ENCODE results near the gene CCL27. TPM values are rescaled to one million over a fixed set of nuclear protein-coding genes. Genes with fewer than 3 reads are reported as not detected.
"Not testable (repeated sequence)": the region's sequence is repeated elsewhere in the genome, so short reads cannot be mapped to it uniquely, and the experiment has no call there.

Gene CCL27
- polyA plus RNA-seq, 1 donor = 0.18 TPM

- Histone ChIP-seq H3K27me3 (ENCODE audit: control insufficient read depth, insufficient read depth, low read length) (no peaks in the 10 kb centered on the region), H3K4me1 (ENCODE audit: control insufficient read depth, insufficient read depth, low read length) (peaks cover 57% of the 10 kb centered on the region), H3K9me3 (ENCODE audit: control insufficient read depth, low read depth, low read length) (no peaks in the 10 kb centered on the region), H3K36me3 (ENCODE audit: control insufficient read depth, insufficient read depth, low read length) (peaks cover 22% of the 10 kb centered on the region), H3K4me3 (ENCODE audit: low read length) (no peak overlapping the region), H3K27ac (ENCODE audit: low read length) (peak overlapping the region; percentile 75)
- no CpG with 5 or more reads among the region's 5 CpGs for WGBS (ENCODE audit: insufficient coverage, low lambda C conversion rate)
- no peak for DNase-seq
These were observed 11.6 kb downstream of the CCL27 start for GRCh38 chr9:34650816-34651215.

GRCh38 chr9:34648673-34649072 is 13.8 kb downstream of the CCL27 start:
- H3K9me3 ChIP-seq (ENCODE audit: control insufficient read depth, low read depth, low read length) = no peaks in the 10 kb centered on the region
- no peak overlapping the region for H3K4me3 ChIP-seq (ENCODE audit: low read length)
- peaks cover 22% of the 10 kb centered on the region for H3K36me3 ChIP-seq (ENCODE audit: control insufficient read depth, insufficient read depth, low read length)
- no peak for DNase-seq
- WGBS (ENCODE audit: insufficient coverage, low lambda C conversion rate) = no CpG with 5 or more reads among the region's 8 CpGs
- H3K27ac ChIP-seq (ENCODE audit: low read length) = no peak overlapping the region
- H3K4me1 ChIP-seq (ENCODE audit: control insufficient read depth, insufficient read depth, low read length) = peaks cover 62% of the 10 kb centered on the region
- no peaks in the 10 kb centered on the region for H3K27me3 ChIP-seq (ENCODE audit: control insufficient read depth, insufficient read depth, low read length)

GRCh38 chr9:34647651-34648050 is 14.8 kb downstream of the CCL27 start:
- WGBS (ENCODE audit: insufficient coverage, low lambda C conversion rate) = no CpG with 5 or more reads among the region's 10 CpGs
- DNase-seq = peak in 1 of 2 donors; percentile 73

GRCh38 chr9:34647084-34647403 is 15.4 kb downstream of the CCL27 start:
- Histone ChIP-seq H3K27ac (ENCODE audit: low read length) (peak overlapping the region; percentile 91), H3K4me3 (ENCODE audit: low read length) (peak overlapping the region; percentile 84), H3K9me3 (ENCODE audit: control insufficient read depth, low read depth, low read length) (no peaks in the 10 kb centered on the region), H3K27me3 (ENCODE audit: control insufficient read depth, insufficient read depth, low read length) (no peaks in the 10 kb centered on the region), H3K4me1 (ENCODE audit: control insufficient read depth, insufficient read depth, low read length) (peaks cover 46% of the 10 kb centered on the region), H3K36me3 (ENCODE audit: control insufficient read depth, insufficient read depth, low read length) (peaks cover 22% of the 10 kb centered on the region)
- no CpG with 5 or more reads among the region's 8 CpGs for WGBS (ENCODE audit: insufficient coverage, low lambda C conversion rate)
- no peak for DNase-seq

More at GRCh38 chr9:34647651-34648050, 14.8 kb downstream of the CCL27 start:
- Histone ChIP-seq H3K27me3 (ENCODE audit: control insufficient read depth, insufficient read depth, low read length) (no peaks in the 10 kb centered on the region), H3K4me1 (ENCODE audit: control insufficient read depth, insufficient read depth, low read length) (peaks cover 51% of the 10 kb centered on the region), H3K4me3 (ENCODE audit: low read length) (peak overlapping the region; percentile 84), H3K9me3 (ENCODE audit: control insufficient read depth, low read depth, low read length) (no peaks in the 10 kb centered on the region), H3K36me3 (ENCODE audit: control insufficient read depth, insufficient read depth, low read length) (peaks cover 22% of the 10 kb centered on the region), H3K27ac (ENCODE audit: low read length) (peak overlapping the region; percentile 91)

GRCh38 chr9:34646211-34647083 is 16.0 kb downstream of the CCL27 start, which contains the start of gene GALT:
Gene GALT, plus strand, starts transcription at chr9:34646675. Its CDS starts 30 bp downstream, at chr9:34646705.
- Histone ChIP-seq H3K36me3 (ENCODE audit: control insufficient read depth, insufficient read depth, low read length) (peaks cover 22% of the 10 kb centered on the region), H3K4me3 (ENCODE audit: low read length) (peak within 1 kb of the TSS; percentile 84), H3K27ac (ENCODE audit: low read length) (peak within 1 kb of the TSS; percentile 91), H3K27me3 (ENCODE audit: control insufficient read depth, insufficient read depth, low read length) (no peaks in the 10 kb centered on the region), H3K4me1 (ENCODE audit: control insufficient read depth, insufficient read depth, low read length) (peaks cover 41% of the 10 kb centered on the region), H3K9me3 (ENCODE audit: control insufficient read depth, low read depth, low read length) (no peaks in the 10 kb centered on the region)
- peak; percentile 90 to 97 for DNase-seq
- no CpG with 5 or more reads among the region's 43 CpGs for WGBS (ENCODE audit: insufficient coverage, low lambda C conversion rate)

- DNase-seq = peak; percentile 81 to 87
- Histone ChIP-seq H3K27me3 (ENCODE audit: control insufficient read depth, insufficient read depth, low read length) (no peaks in the 10 kb centered on the region), H3K27ac (ENCODE audit: low read length) (peak overlapping the region; percentile 33), H3K36me3 (ENCODE audit: control insufficient read depth, insufficient read depth, low read length) (peaks cover 17% of the 10 kb centered on the region), H3K4me3 (ENCODE audit: low read length) (no peak overlapping the region), H3K4me1 (ENCODE audit: control insufficient read depth, insufficient read depth, low read length) (peaks cover 35% of the 10 kb centered on the region), H3K9me3 (ENCODE audit: control insufficient read depth, low read depth, low read length) (no peaks in the 10 kb centered on the region)
These were observed 17.6 kb downstream of the CCL27 start for GRCh38 chr9:34644766-34645314.

GRCh38 chr9:34642679-34643078 is 19.8 kb downstream of the CCL27 start:
- DNase-seq = no peak
- H3K4me3 ChIP-seq (ENCODE audit: low read length) = no peak overlapping the region
- H3K36me3 ChIP-seq (ENCODE audit: control insufficient read depth, insufficient read depth, low read length) = no peaks in the 10 kb centered on the region
- no peaks in the 10 kb centered on the region for H3K27me3 ChIP-seq (ENCODE audit: control insufficient read depth, insufficient read depth, low read length)
- H3K4me1 ChIP-seq (ENCODE audit: control insufficient read depth, insufficient read depth, low read length) = peaks cover 29% of the 10 kb centered on the region
- no peaks in the 10 kb centered on the region for H3K9me3 ChIP-seq (ENCODE audit: control insufficient read depth, low read depth, low read length)
- no CpG with 5 or more reads among the region's 1 CpG for WGBS (ENCODE audit: insufficient coverage, low lambda C conversion rate)
- H3K27ac ChIP-seq (ENCODE audit: low read length) = no peak overlapping the region

- Histone ChIP-seq H3K36me3 (ENCODE audit: control insufficient read depth, insufficient read depth, low read length) (peaks cover 11% of the 10 kb centered on the region), H3K4me1 (ENCODE audit: control insufficient read depth, insufficient read depth, low read length) (peaks cover 15% of the 10 kb centered on the region)
- WGBS (ENCODE audit: insufficient coverage, low lambda C conversion rate) = 80% methylated on average over 1 of the region's 8 CpGs
- not testable (repeated sequence) for H3K4me3 ChIP-seq (ENCODE audit: low read length); H3K27ac ChIP-seq (ENCODE audit: low read length); H3K9me3 ChIP-seq (ENCODE audit: control insufficient read depth, low read depth, low read length); DNase-seq; H3K27me3 ChIP-seq (ENCODE audit: control insufficient read depth, insufficient read depth, low read length)
These were observed 23.1 kb downstream of the CCL27 start for GRCh38 chr9:34639322-34639721.

GRCh38 chr9:34638138-34638445 is 24.4 kb downstream of the CCL27 start:
- Histone ChIP-seq H3K27ac (ENCODE audit: low read length) (peak overlapping the region; percentile 71), H3K9me3 (ENCODE audit: control insufficient read depth, low read depth, low read length) (no peaks in the 10 kb centered on the region), H3K36me3 (ENCODE audit: control insufficient read depth, insufficient read depth, low read length) (peaks cover 11% of the 10 kb centered on the region)

GRCh38 chr9:34637356-34638137 is 24.9 kb downstream of the CCL27 start, which contains the start of gene SIGMAR1:
Gene SIGMAR1, minus strand, starts transcription at chr9:34637787. Its CDS starts 90 bp downstream, at chr9:34637697.
- Histone ChIP-seq H3K4me1 (ENCODE audit: control insufficient read depth, insufficient read depth, low read length) (peaks cover 14% of the 10 kb centered on the region), H3K27me3 (ENCODE audit: control insufficient read depth, insufficient read depth, low read length) (no peaks in the 10 kb centered on the region), H3K4me3 (ENCODE audit: low read length) (peak within 1 kb of the TSS; percentile 72), H3K27ac (ENCODE audit: low read length) (peak within 1 kb of the TSS; percentile 71), H3K9me3 (ENCODE audit: control insufficient read depth, low read depth, low read length) (no peaks in the 10 kb centered on the region), H3K36me3 (ENCODE audit: control insufficient read depth, insufficient read depth, low read length) (peaks cover 11% of the 10 kb centered on the region)
- no CpG with 5 or more reads among the region's 74 CpGs for WGBS (ENCODE audit: insufficient coverage, low lambda C conversion rate)
- DNase-seq = peak; percentile 90 to 97

More at GRCh38 chr9:34638138-34638445, 24.4 kb downstream of the CCL27 start:
- 20% methylated on average over 2 of the region's 7 CpGs for WGBS (ENCODE audit: insufficient coverage, low lambda C conversion rate)
- no peak for DNase-seq
- H3K4me3 ChIP-seq (ENCODE audit: low read length) = peak overlapping the region; percentile 72
- no peaks in the 10 kb centered on the region for H3K27me3 ChIP-seq (ENCODE audit: control insufficient read depth, insufficient read depth, low read length)
- H3K4me1 ChIP-seq (ENCODE audit: control insufficient read depth, insufficient read depth, low read length) = peaks cover 14% of the 10 kb centered on the region

Measured in large intestine (tissue), 3 donors.